SK-N-SH (cell line): ENCODE measurements around the gene KIRREL2. TPM values are rescaled to one million over a fixed set of nuclear protein-coding genes. Genes with fewer than 3 reads are reported as not detected.

Source experiments
- CTCF ChIA-PET: fragments of 300-600, 350-600 bp; formaldehyde crosslinking; extraction: SDS; loops from one replicate; lab custom pipeline; 2021; lab: Yijun Ruan, JAX
- POLR2A ChIA-PET: fragments of 350-600 bp; sonication (Branson Sonifier 250); formaldehyde crosslinking; extraction: SDS; loops from one replicate; lab custom pipeline; 2020; ENCODE audit warnings: antibody characterized with exemption, inconsistent platforms; lab: Yijun Ruan, JAX
- DNase-seq: peaks from one replicate; pipeline ENCODE4 v3.0.0; 2012
- H2AFZ ChIP-seq: fragments of 200-600 bp; sonication (generic); 2 replicates; pipeline ENCODE4 v1.8.1; 2016; ENCODE audit warnings: antibody characterized with exemption, mild to moderate bottlenecking, low read depth
- H3F3A ChIP-seq: fragments of 200-600 bp; sonication (generic); replicated peaks from 2 replicates; pipeline ENCODE3; 2016; ENCODE audit warnings: antibody characterized with exemption, mild to moderate bottlenecking; ENCODE audit not compliant: insufficient read depth
- H3K27ac ChIP-seq, 2 experiments: fragments of 200-500 bp in 1 of 2; fragments of 200-600 bp in 1 of 2; sonication (Bioruptor generic) in 1 of 2; sonication (generic), shearing (Covaris generic) in 1 of 2; 2 replicates each; pipeline versions ENCODE4 v1.5.1 to v1.6.1; 2014 to 2016; ENCODE audit warnings: low read depth in 2 of 2, inconsistent platforms in 1 of 2, low read length in 1 of 2, mild to moderate bottlenecking in 1 of 2, mixed read lengths in 1 of 2
- H3K27me3 ChIP-seq: fragments of 200-600 bp; sonication (generic), shearing (Covaris generic); 2 replicates; pipeline ENCODE4 v1.6.1; 2016; ENCODE audit warnings: mixed run types; ENCODE audit not compliant: insufficient read depth
- H3K36me3 ChIP-seq, 2 experiments: fragments of 200-500 bp in 1 of 2; fragments of 200-600 bp in 1 of 2; sonication (Bioruptor generic) in 1 of 2; sonication (generic) in 1 of 2; replicated peaks in 1 of 2; 2 replicates each; pipeline versions ENCODE3 to v1.5.1; 2014 to 2016; ENCODE audit warnings: low read length in 1 of 2, mild to moderate bottlenecking in 1 of 2; ENCODE audit not compliant: insufficient read depth in 2 of 2, control insufficient read depth in 1 of 2
- H3K4me1 ChIP-seq, 2 experiments: fragments of 200-500 bp in 1 of 2; fragments of 200-600 bp in 1 of 2; sonication (Bioruptor generic) in 1 of 2; sonication (generic), shearing (Covaris generic) in 1 of 2; 2 replicates each; pipeline versions ENCODE4 v1.5.1 to v1.6.1; 2014 to 2016; ENCODE audit warnings: low read depth in 1 of 2, low read length in 1 of 2, mixed run types in 1 of 2; ENCODE audit not compliant: insufficient read depth in 2 of 2, control insufficient read depth in 1 of 2
- H3K4me2 ChIP-seq: fragments of 200-600 bp; sonication (generic), shearing (Covaris generic); 2 replicates; pipeline ENCODE4 v1.6.1; 2017; ENCODE audit warnings: mixed run types
- H3K4me3 ChIP-seq, 2 experiments: fragments of 200-500 bp in 1 of 2; fragments of 200-600 bp in 1 of 2; sonication (Bioruptor generic) in 1 of 2; sonication (generic), shearing (Covaris generic) in 1 of 2; 2 replicates each; pipeline versions ENCODE4 v1.5.1 to v1.8.1; 2014 to 2016; ENCODE audit warnings: low read depth in 2 of 2, inconsistent platforms in 1 of 2, low read length in 1 of 2, mild to moderate bottlenecking in 1 of 2, mixed read lengths in 1 of 2, moderate library complexity in 1 of 2
- H3K79me2 ChIP-seq: fragments of 200-600 bp; sonication (generic); 2 replicates; pipeline ENCODE4 v1.8.1; 2017; ENCODE audit warnings: mild to moderate bottlenecking; ENCODE audit not compliant: insufficient read depth
- H3K9ac ChIP-seq: fragments of 200-600 bp; sonication (generic); 2 replicates; pipeline ENCODE4 v1.6.1; 2017; ENCODE audit warnings: mixed run types
- H3K9me2 ChIP-seq: fragments of 200-600 bp; sonication (generic); 2 replicates; pipeline ENCODE4 v1.6.1; 2017; ENCODE audit warnings: mixed run types
- H3K9me3 ChIP-seq: fragments of 200-600 bp; sonication (generic); 2 replicates; pipeline ENCODE4 v1.6.1; 2017; ENCODE audit warnings: mixed run types, mild to moderate bottlenecking, moderate library complexity
- H4K20me1 ChIP-seq: fragments of 200-600 bp; sonication (generic); 2 replicates; pipeline ENCODE4 v1.6.1; 2017; ENCODE audit warnings: mild to moderate bottlenecking, mixed run types; ENCODE audit not compliant: insufficient read depth
- CHD2 ChIP-seq: fragments of 150-350 bp; IDR thresholded peaks from 2 replicates; pipeline ENCODE4 v1.6.1; 2018; ENCODE audit warnings: low read length; ENCODE audit not compliant: partially characterized antibody
- CTCF ChIP-seq: fragments of 200-600 bp; sonication (generic); IDR thresholded peaks from 2 replicates; pipeline ENCODE4 v1.6.1; 2017; ENCODE audit warnings: antibody characterized with exemption, mild to moderate bottlenecking, moderate library complexity
- FOXM1 ChIP-seq: IDR thresholded peaks from 2 replicates; pipeline ENCODE4 v1.4.0; 2012; ENCODE audit warnings: low read depth, mild to moderate bottlenecking
- JUND ChIP-seq: IDR thresholded peaks from 2 replicates; pipeline ENCODE4 v1.4.0; 2012
- MAX ChIP-seq: IDR thresholded peaks from 2 replicates; pipeline ENCODE4 v1.4.0; 2012; ENCODE audit warnings: low read depth
- MEF2A ChIP-seq: IDR thresholded peaks from 2 replicates; pipeline ENCODE4 v1.4.0; 2012; ENCODE audit warnings: low read depth, borderline replicate concordance
- NRF1 ChIP-seq: IDR thresholded peaks from 2 replicates; pipeline ENCODE4 v1.6.1; 2012; ENCODE audit warnings: low read depth, mild to moderate bottlenecking, low read length
- RAD21 ChIP-seq: IDR thresholded peaks from 2 replicates; pipeline ENCODE4 v1.6.1; 2012; ENCODE audit warnings: mild to moderate bottlenecking, low read length
- REST ChIP-seq: IDR thresholded peaks from 2 replicates; pipeline ENCODE4 v1.6.1; 2012; ENCODE audit warnings: mild to moderate bottlenecking, low read depth, low read length, moderate library complexity
- SIN3A ChIP-seq: IDR thresholded peaks from 2 replicates; pipeline ENCODE4 v1.6.1; 2012; ENCODE audit warnings: low read depth, mild to moderate bottlenecking, low read length, moderate library complexity, borderline replicate concordance
- SMC3 ChIP-seq: IDR thresholded peaks from 2 replicates; pipeline ENCODE4 v1.6.1; 2012; ENCODE audit warnings: low read depth, low read length, improper control_type of control experiment
- TEAD4 ChIP-seq: IDR thresholded peaks from 2 replicates; pipeline ENCODE4 v1.4.0; 2012; ENCODE audit warnings: mild to moderate bottlenecking, borderline replicate concordance; ENCODE audit not compliant: insufficient read depth
- USF1 ChIP-seq: IDR thresholded peaks from 2 replicates; pipeline ENCODE4 v1.4.0; 2012; ENCODE audit warnings: low read depth, borderline replicate concordance
- USF2 ChIP-seq: fragments of 150-350 bp; IDR thresholded peaks from 2 replicates; pipeline ENCODE4 v1.6.1; 2017; ENCODE audit warnings: antibody characterized with exemption, low read length, low read depth, borderline replicate concordance
- WGBS: methylation state at CpG from one replicate; pipeline ENCODE4 v1.1.6; 2017; ENCODE audit warnings: low lambda C conversion rate; 5-methylcytosine and 5-hydroxymethylcytosine counted together
- polyA plus RNA-seq, 3 experiments: library from polyadenylated mRNA; depleted of rRNA; stranded (reverse); fragments of >200 nt; gene quantifications; 2 replicates each; pipeline ENCODE4 v1.2.3, GENCODE V29; 2012

The KIRREL2 gene
- polyA plus RNA-seq, 1 of the 3 experiments (the other 2 are of a cell fraction), result 0.21 TPM

GRCh38 chr19:35898499-35898809, 41.7 kb downstream of the KIRREL2 start:
- POLR2A ChIA-PET, result interaction anchor here (0.6 kb wide), 1 partner anchor 113 kb away, joined by 3 read pairs; no protein-coding TSS in a partner anchor
- no peak overlapping the region; a peak in 1 of 4 replicates for H3K27ac ChIP-seq
- H3K79me2 ChIP-seq, result peaks cover 11% of the 10 kb centered on the region; the same call in 1 of the 2 replicates
- H2AFZ ChIP-seq, result peak overlapping the region; percentile 94
- no peaks in the 10 kb centered on the region for H3K9me3 ChIP-seq
- no peak for DNase-seq
- peak overlapping the region; percentile 100 for H3K4me2 ChIP-seq
- H3K27me3 ChIP-seq, result no peaks in the 10 kb centered on the region
- TF ChIP-seq FOXM1 (no peak), MEF2A (no peak), MAX (no peak), CTCF (no peak), SIN3A (no peak), USF2 (no peak), TEAD4 (no peak), RAD21 (no peak), REST (no peak), SMC3 (no peak), CHD2 (no peak), NRF1 (no peak), JUND (no peak), USF1 (no peak)
- TF ChIP-seq, all 33 proteins: peak for 0
- CTCF ChIA-PET, result interaction anchor here (1.2 to 3.0 kb wide), 2 partner anchors 17 to 34 kb away, joined by 5 to 11 read pairs; no protein-coding TSS in a partner anchor
- peaks cover 10% of the 10 kb centered on the region for H3F3A ChIP-seq
- H3K4me1 ChIP-seq, result peaks cover 8 to 22% of the 10 kb centered on the region in 2 experiments; a peak in 3 of 4 replicates
- peak overlapping the region; percentile 69 to 100 for H3K4me3 ChIP-seq
- peak overlapping the region; percentile 83 for H3K9ac ChIP-seq
- no peaks in the 10 kb centered on the region for H4K20me1 ChIP-seq
- 76% methylated on average over 13 of the region's 17 CpGs for WGBS
- peaks cover 0 to 3% of the 10 kb centered on the region in 2 experiments for H3K36me3 ChIP-seq
- no peaks in the 10 kb centered on the region for H3K9me2 ChIP-seq
